Ectodermal cell (in vitro differentiated cells): ENCODE measurements around the gene CDKAL1.
"Not testable (repeated sequence)": the region's sequence is repeated elsewhere in the genome, so short reads cannot be mapped to it uniquely, and the experiment has no call there.

ENCODE experiments used
- H3K27ac ChIP-seq: 2 replicates; pipeline ENCODE4 v1.7.0; 2013; ENCODE audit warnings: mild to moderate bottlenecking, low read depth, low read length; ENCODE audit not compliant: insufficient read depth, poor library complexity, severe bottlenecking
- H3K27me3 ChIP-seq: 2 replicates; pipeline ENCODE4 v1.7.0; 2013; ENCODE audit warnings: mild to moderate bottlenecking, low read length; ENCODE audit not compliant: insufficient read depth, control insufficient read depth, poor library complexity, severe bottlenecking
- H3K36me3 ChIP-seq: one replicate; pipeline ENCODE4 v1.7.0; 2013; ENCODE audit warnings: low read length; ENCODE audit not compliant: control insufficient read depth, insufficient read depth
- H3K4me1 ChIP-seq: one replicate; pipeline ENCODE4 v1.7.0; 2013; ENCODE audit warnings: low read length; ENCODE audit not compliant: control insufficient read depth, insufficient read depth
- H3K4me3 ChIP-seq: 2 replicates; pipeline ENCODE4 v1.7.0; 2013; ENCODE audit warnings: low read depth, low read length, control low read depth; ENCODE audit not compliant: insufficient read depth
- H3K9me3 ChIP-seq: 2 replicates; pipeline ENCODE4 v1.7.0; 2013; ENCODE audit warnings: mild to moderate bottlenecking, low read length, moderate library complexity; ENCODE audit not compliant: control insufficient read depth
- WGBS, 2 experiments: methylation state at CpG; one replicate each; pipeline ENCODE4 v1.1.7; 2013; ENCODE audit warnings: missing lambda C conversion rate in 2 of 2; 5-methylcytosine and 5-hydroxymethylcytosine counted together

The CDKAL1 gene

GRCh38 chr6:20525208-20525607 lies 9.0 kb upstream of the CDKAL1 start:
- H3K9me3 ChIP-seq, H3K4me3 ChIP-seq, H3K36me3 ChIP-seq, H3K4me1 ChIP-seq, H3K27ac ChIP-seq, H3K27me3 ChIP-seq: not testable (repeated sequence)
- 90 to 100% methylated on average over 2 to 3 of the region's 3 CpGs for WGBS, 2 experiments

- H3K4me3 ChIP-seq, H3K27me3 ChIP-seq, H3K4me1 ChIP-seq, H3K9me3 ChIP-seq, H3K27ac ChIP-seq, H3K36me3 ChIP-seq: not testable (repeated sequence)
- WGBS, 2 experiments: 53 to 62% methylated on average over 5 of the region's 5 CpGs
These were observed 5.2 kb upstream of the CDKAL1 start for GRCh38 chr6:20529086-20529448.

- no peaks in the 10 kb centered on the region for H3K27me3 ChIP-seq
- 95 to 100% methylated on average over 1 of the region's 1 CpG for WGBS, 2 experiments
- H3K4me3 ChIP-seq: no peak overlapping the region
- H3K4me1 ChIP-seq: peaks cover 4% of the 10 kb centered on the region
- H3K27ac ChIP-seq: no peak overlapping the region
- no peaks in the 10 kb centered on the region for H3K36me3 ChIP-seq
- no peaks in the 10 kb centered on the region for H3K9me3 ChIP-seq
These were observed 1.4 kb upstream of the CDKAL1 start for GRCh38 chr6:20532881-20533280.

- no peaks in the 10 kb centered on the region for H3K9me3 ChIP-seq
- H3K27me3 ChIP-seq: no peaks in the 10 kb centered on the region
- H3K4me1 ChIP-seq: peaks cover 4% of the 10 kb centered on the region
- H3K36me3 ChIP-seq: no peaks in the 10 kb centered on the region
- peak overlapping the region; percentile 93 for H3K4me3 ChIP-seq
- H3K27ac ChIP-seq: no peak overlapping the region
- 48 to 57% methylated on average over 5 to 6 of the region's 6 CpGs for WGBS, 2 experiments
These were observed 437 bp upstream of the CDKAL1 start for GRCh38 chr6:20533746-20534294.

- Histone ChIP-seq H3K4me1 (peaks cover 4% of the 10 kb centered on the region), H3K9me3 (no peaks in the 10 kb centered on the region), H3K27ac (no peak overlapping the region), H3K4me3 (no peak overlapping the region), H3K27me3 (no peaks in the 10 kb centered on the region), H3K36me3 (no peaks in the 10 kb centered on the region)
- WGBS, 2 experiments: 80 to 100% methylated on average over 1 of the region's 1 CpG
These were observed 3.9 kb downstream of the CDKAL1 start for GRCh38 chr6:20538131-20538662.

GRCh38 chr6:20538907-20539306 lies 4.7 kb downstream of the CDKAL1 start:
- Histone ChIP-seq H3K27ac (no peak overlapping the region), H3K27me3 (no peaks in the 10 kb centered on the region), H3K4me3 (no peak overlapping the region), H3K36me3 (no peaks in the 10 kb centered on the region), H3K9me3 (no peaks in the 10 kb centered on the region), H3K4me1 (peaks cover 4% of the 10 kb centered on the region)
- 94 to 96% methylated on average over 2 to 4 of the region's 4 CpGs for WGBS, 2 experiments

GRCh38 chr6:20539387-20539786 lies 5.1 kb downstream of the CDKAL1 start:
- Histone ChIP-seq H3K27ac (no peak overlapping the region), H3K9me3 (no peaks in the 10 kb centered on the region)
- WGBS, 2 experiments: 97 to 99% methylated on average over 2 of the region's 2 CpGs

GRCh38 chr6:20540683-20541082 lies 6.4 kb downstream of the CDKAL1 start:
- 90 to 93% methylated on average over 5 of the region's 5 CpGs for WGBS, 2 experiments
- no peaks in the 10 kb centered on the region for H3K36me3 ChIP-seq
- no peaks in the 10 kb centered on the region for H3K27me3 ChIP-seq
- no peaks in the 10 kb centered on the region for H3K9me3 ChIP-seq
- H3K4me1 ChIP-seq: peaks cover under 1% of the 10 kb centered on the region
- H3K27ac ChIP-seq: no peak overlapping the region
- no peak overlapping the region for H3K4me3 ChIP-seq

More at GRCh38 chr6:20539387-20539786, 5.1 kb downstream of the CDKAL1 start:
- no peak overlapping the region for H3K4me3 ChIP-seq
- no peaks in the 10 kb centered on the region for H3K27me3 ChIP-seq
- H3K36me3 ChIP-seq: no peaks in the 10 kb centered on the region
- peaks cover 4% of the 10 kb centered on the region for H3K4me1 ChIP-seq

- Histone ChIP-seq H3K4me3 (no peak overlapping the region), H3K27me3 (no peaks in the 10 kb centered on the region), H3K4me1 (no peaks in the 10 kb centered on the region), H3K36me3 (no peaks in the 10 kb centered on the region), H3K9me3 (no peaks in the 10 kb centered on the region), H3K27ac (no peak overlapping the region)
- 92 to 96% methylated on average over 6 of the region's 6 CpGs for WGBS, 2 experiments
These were observed 7.1 kb downstream of the CDKAL1 start for GRCh38 chr6:20541382-20541781.

GRCh38 chr6:20542927-20543602 lies 8.8 kb downstream of the CDKAL1 start:
- WGBS, 2 experiments: 89 to 98% methylated on average over 2 of the region's 2 CpGs

More at GRCh38 chr6:20542927-20543602, 8.8 kb downstream of the CDKAL1 start:
- H3K27me3 ChIP-seq: no peaks in the 10 kb centered on the region
- no peak overlapping the region for H3K27ac ChIP-seq
- no peaks in the 10 kb centered on the region for H3K36me3 ChIP-seq
- H3K9me3 ChIP-seq: no peaks in the 10 kb centered on the region
- H3K4me1 ChIP-seq: no peaks in the 10 kb centered on the region
- H3K4me3 ChIP-seq: no peak overlapping the region
